ENCODE measurements around the gene MTARC1.

DNA sequence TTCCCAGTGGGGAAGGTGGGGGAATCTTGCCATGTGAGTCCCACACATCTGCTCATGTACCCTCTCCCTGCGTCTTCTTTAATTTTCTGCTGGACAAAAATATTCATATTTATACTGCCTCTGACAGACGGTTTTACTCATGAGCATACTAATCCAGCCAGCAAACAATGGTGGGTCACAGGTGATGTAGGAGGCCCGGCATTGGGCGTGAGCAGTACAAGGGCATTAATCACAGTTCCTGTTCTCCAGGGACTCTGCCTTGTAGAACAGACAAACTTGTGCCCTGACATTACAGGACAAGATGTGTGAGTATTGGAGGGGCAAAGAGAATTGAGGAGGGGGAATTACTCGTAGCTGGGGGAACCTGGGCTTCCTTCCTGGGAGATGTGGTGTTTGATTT is 25.0 kb downstream of the MTARC1 start:
- TF ChIP-seq, protein P1, sequence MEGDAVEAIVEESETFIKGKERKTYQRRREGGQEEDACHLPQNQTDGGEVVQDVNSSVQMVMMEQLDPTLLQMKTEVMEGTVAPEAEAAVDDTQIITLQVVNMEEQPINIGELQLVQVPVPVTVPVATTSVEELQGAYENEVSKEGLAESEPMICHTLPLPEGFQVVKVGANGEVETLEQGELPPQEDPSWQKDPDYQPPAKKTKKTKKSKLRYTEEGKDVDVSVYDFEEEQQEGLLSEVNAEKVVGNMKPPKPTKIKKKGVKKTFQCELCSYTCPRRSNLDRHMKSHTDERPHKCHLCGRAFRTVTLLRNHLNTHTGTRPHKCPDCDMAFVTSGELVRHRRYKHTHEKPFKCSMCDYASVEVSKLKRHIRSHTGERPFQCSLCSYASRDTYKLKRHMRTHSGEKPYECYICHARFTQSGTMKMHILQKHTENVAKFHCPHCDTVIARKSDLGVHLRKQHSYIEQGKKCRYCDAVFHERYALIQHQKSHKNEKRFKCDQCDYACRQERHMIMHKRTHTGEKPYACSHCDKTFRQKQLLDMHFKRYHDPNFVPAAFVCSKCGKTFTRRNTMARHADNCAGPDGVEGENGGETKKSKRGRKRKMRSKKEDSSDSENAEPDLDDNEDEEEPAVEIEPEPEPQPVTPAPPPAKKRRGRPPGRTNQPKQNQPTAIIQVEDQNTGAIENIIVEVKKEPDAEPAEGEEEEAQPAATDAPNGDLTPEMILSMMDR (IDR thresholded peaks at IDR 0.05): no peak
- TF ChIP-seq POLR2A (IDR thresholded peaks at IDR 0.05): no peak
